ENCODE results near the gene AJM1. TPM values are rescaled to one million over a fixed set of nuclear protein-coding genes. Genes with fewer than 3 reads are reported as not detected.
"Not testable (repeated sequence)": the region's sequence is repeated elsewhere in the genome, so short reads cannot be mapped to it uniquely, and the experiment has no call there.

Gene AJM1
- total RNA-seq, 6 donors from 2014 or later: 1.4 to 7.3 (median 3.0) TPM

GRCh38 chr9:136799854-136800657 is 42.2 kb upstream of the AJM1 start:
- Histone ChIP-seq H3K4me1 (peaks cover 23 to 29% (median 28%) of the 10 kb centered on the region in 4 donors), H3K36me3 (no peaks in the 10 kb centered on the region), H3K4me3 (peak overlapping the region in 3 of 4 donors; percentile 39 to 53 (median 50)), H3K27me3 (peaks cover 0 to 24% (median 6%) of the 10 kb centered on the region in 4 donors), H3K9me3 (no peaks in the 10 kb centered on the region), H3K27ac (peak overlapping the region in 3 of 4 donors; percentile 46 to 77 (median 61))
- WGBS, 2 donors: 0 to 2% methylated on average over 14 to 25 of the region's 63 CpGs
- DNase-seq (peak; percentile 95 to 98), ATAC-seq (ENCODE audit: low FRiP score in 2 of 2) (peak; percentile 83 to 87)
- TF ChIP-seq POLR2AphosphoS5 (IDR thresholded peaks at IDR 0.05): no peak
- peak in 1 of 6 experiments; percentile 3 for TF ChIP-seq CTCF (IDR thresholded peaks at IDR 0.05)

GRCh38 chr9:136802321-136802720 is 40.0 kb upstream of the AJM1 start:
- Histone ChIP-seq H3K4me3 (no peak overlapping the region), H3K27ac (no peak overlapping the region), H3K4me1 (peaks cover 32 to 41% (median 36%) of the 10 kb centered on the region in 4 donors), H3K36me3 (no peaks in the 10 kb centered on the region), H3K9me3 (no peaks in the 10 kb centered on the region), H3K27me3 (peaks cover 0 to 24% (median 6%) of the 10 kb centered on the region in 4 donors)
- no peak for ATAC-seq (ENCODE audit: low FRiP score in 2 of 2)
- TF ChIP-seq CTCF (IDR thresholded peaks at IDR 0.05) (no peak), POLR2A (IDR thresholded peaks at IDR 0.05) (no peak), EP300 (IDR thresholded peaks at IDR 0.05) (no peak), POLR2AphosphoS5 (IDR thresholded peaks at IDR 0.05) (no peak)
- WGBS, 2 donors: 81 to 89% methylated on average over 5 to 6 of the region's 6 CpGs
- DNase-seq: no peak

GRCh38 chr9:136803009-136803550 is 39.2 kb upstream of the AJM1 start:
- Histone ChIP-seq H3K27me3 (peaks cover 0 to 24% (median 6%) of the 10 kb centered on the region in 4 donors), H3K4me1 (peaks cover 32 to 42% (median 38%) of the 10 kb centered on the region in 4 donors)
- DNase-seq; H3K27ac ChIP-seq; ATAC-seq (ENCODE audit: low FRiP score in 2 of 2); H3K36me3 ChIP-seq; H3K9me3 ChIP-seq; H3K4me3 ChIP-seq: not testable (repeated sequence)
- 92% methylated on average over 3 of the region's 9 CpGs; no CpG with 5 or more reads in 1 of the 2 donors for WGBS, 2 donors

GRCh38 chr9:136803551-136804508 is 38.4 kb upstream of the AJM1 start:
- H3K9me3 ChIP-seq: no peaks in the 10 kb centered on the region
- no peak for ATAC-seq (ENCODE audit: low FRiP score in 2 of 2)
- H3K4me1 ChIP-seq: peaks cover 32 to 44% (median 41%) of the 10 kb centered on the region in 4 donors
- 91 to 95% methylated on average over 22 of the region's 22 CpGs for WGBS, 2 donors
- H3K4me3 ChIP-seq: no peak overlapping the region
- no peaks in the 10 kb centered on the region for H3K36me3 ChIP-seq
- no peak overlapping the region for H3K27ac ChIP-seq
- peaks cover 0 to 23% (median 5%) of the 10 kb centered on the region in 4 donors for H3K27me3 ChIP-seq
- TF ChIP-seq EP300 (IDR thresholded peaks at IDR 0.05) (no peak), POLR2AphosphoS5 (IDR thresholded peaks at IDR 0.05) (no peak), CTCF (IDR thresholded peaks at IDR 0.05) (no peak), POLR2A (IDR thresholded peaks at IDR 0.05) (no peak)
- no peak for DNase-seq

Data from upper lobe of left lung (tissue), 6 donors.